Measurements from ENCODE around the gene TRIB2. TPM values are rescaled to one million over a fixed set of nuclear protein-coding genes. Genes with fewer than 3 reads are reported as not detected.

The TRIB2 gene
- total RNA-seq, 4 donors from 2014 or later, result 22.7 to 54.2 (median 32.3) TPM

DNA sequence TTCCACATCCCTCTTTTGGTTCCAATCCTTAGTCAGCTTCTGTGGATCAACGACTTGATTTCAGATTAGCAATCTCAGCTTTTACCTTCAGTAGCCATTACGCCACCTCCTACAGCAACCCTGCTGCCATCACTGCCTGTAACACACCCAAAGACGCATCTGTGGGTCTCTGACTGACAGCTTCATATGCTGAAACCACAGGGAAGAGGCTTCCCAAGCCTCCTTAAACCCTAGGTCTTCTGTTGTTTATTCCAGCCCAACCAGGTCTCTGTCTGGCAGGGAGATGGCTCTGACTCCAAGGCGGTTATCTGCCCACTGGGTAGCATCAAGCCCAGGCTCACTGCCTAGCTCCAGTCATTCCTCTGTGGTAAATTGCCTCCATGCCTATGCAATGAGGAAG lies 28.6 kb upstream of the TRIB2 start:
- H3K27ac ChIP-seq, result no peak overlapping the region
- ATAC-seq, result no peak
- H3K27me3 ChIP-seq, result no peaks in the 10 kb centered on the region
- H3K4me3 ChIP-seq, result no peak overlapping the region
- peaks cover 0 to 29% (median 3%) of the 10 kb centered on the region in 3 donors for H3K4me1 ChIP-seq
- no peaks in the 10 kb centered on the region for H3K36me3 ChIP-seq
- 63 to 83% methylated on average over 4 of the region's 4 CpGs for WGBS, 2 donors (ENCODE audit: low coverage in 1 of 2)
- peaks cover 0 to 7% (median 0%) of the 10 kb centered on the region in 3 donors for H3K9me3 ChIP-seq
- TF ChIP-seq, protein P1, sequence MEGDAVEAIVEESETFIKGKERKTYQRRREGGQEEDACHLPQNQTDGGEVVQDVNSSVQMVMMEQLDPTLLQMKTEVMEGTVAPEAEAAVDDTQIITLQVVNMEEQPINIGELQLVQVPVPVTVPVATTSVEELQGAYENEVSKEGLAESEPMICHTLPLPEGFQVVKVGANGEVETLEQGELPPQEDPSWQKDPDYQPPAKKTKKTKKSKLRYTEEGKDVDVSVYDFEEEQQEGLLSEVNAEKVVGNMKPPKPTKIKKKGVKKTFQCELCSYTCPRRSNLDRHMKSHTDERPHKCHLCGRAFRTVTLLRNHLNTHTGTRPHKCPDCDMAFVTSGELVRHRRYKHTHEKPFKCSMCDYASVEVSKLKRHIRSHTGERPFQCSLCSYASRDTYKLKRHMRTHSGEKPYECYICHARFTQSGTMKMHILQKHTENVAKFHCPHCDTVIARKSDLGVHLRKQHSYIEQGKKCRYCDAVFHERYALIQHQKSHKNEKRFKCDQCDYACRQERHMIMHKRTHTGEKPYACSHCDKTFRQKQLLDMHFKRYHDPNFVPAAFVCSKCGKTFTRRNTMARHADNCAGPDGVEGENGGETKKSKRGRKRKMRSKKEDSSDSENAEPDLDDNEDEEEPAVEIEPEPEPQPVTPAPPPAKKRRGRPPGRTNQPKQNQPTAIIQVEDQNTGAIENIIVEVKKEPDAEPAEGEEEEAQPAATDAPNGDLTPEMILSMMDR (IDR thresholded peaks at IDR 0.05), result no peak

DNA sequence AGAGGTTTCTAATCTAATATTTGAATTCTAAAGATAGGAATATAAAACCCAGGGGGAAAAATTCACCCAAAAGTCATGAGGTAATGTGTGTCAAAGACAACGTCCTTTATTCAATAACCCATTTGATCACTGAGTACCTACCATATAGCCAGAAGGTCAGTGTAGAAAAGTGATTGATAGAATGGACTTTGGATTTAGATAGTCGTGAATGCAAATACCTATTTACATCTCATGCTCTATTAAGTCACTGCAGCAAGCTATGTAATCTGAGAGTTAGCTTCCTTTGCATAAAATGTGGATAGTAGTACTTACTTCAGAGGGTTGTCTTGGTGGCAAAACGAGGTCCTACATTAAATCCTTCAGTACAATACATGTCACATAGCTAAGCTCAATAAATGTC lies 27.8 kb upstream of the TRIB2 start:
- no peak for ATAC-seq
- peaks cover 0 to 21% (median 3%) of the 10 kb centered on the region in 3 donors for H3K4me1 ChIP-seq
- H3K27ac ChIP-seq, result no peak overlapping the region
- no peaks in the 10 kb centered on the region for H3K36me3 ChIP-seq
- whole genome bisulfite sequencing, 2 donors (ENCODE audit: low coverage in 1 of 2), result 59 to 68% methylated on average over 3 of the region's 3 CpGs
- no peak for TF ChIP-seq POLR2AphosphoS5 (IDR thresholded peaks at IDR 0.05)
- TF ChIP-seq POLR2A (IDR thresholded peaks at IDR 0.05), result no peak
- no peak for TF ChIP-seq EP300 (IDR thresholded peaks at IDR 0.05)
- TF ChIP-seq, protein P1 (IDR thresholded peaks at IDR 0.05), result no peak
- H3K4me3 ChIP-seq, result no peak overlapping the region
- no peaks in the 10 kb centered on the region for H3K27me3 ChIP-seq
- peaks cover 0 to 7% (median 0%) of the 10 kb centered on the region in 3 donors for H3K9me3 ChIP-seq

DNA sequence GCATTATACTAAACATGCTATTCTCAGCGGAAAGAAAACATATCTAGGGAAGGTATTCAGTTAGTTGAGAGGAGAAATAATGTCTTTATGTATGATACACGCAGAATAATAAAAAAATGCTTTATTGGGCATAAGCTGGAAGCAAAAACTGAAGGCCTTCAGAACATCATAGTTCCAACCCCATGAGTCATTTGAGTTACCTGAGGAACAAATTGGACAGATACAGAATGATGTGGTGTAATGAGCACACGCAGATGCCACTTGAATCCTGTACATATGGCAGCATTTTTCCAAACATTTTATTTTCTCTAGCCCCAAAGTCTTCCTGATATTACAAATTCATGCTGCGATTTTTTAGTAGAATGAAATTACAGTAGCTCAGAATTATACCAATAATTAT lies 23.2 kb upstream of the TRIB2 start:
- WGBS, 2 donors (ENCODE audit: low coverage in 1 of 2), result 79 to 95% methylated on average over 4 of the region's 4 CpGs
- H3K4me1 ChIP-seq, result no peaks in the 10 kb centered on the region
- H3K27me3 ChIP-seq, result no peaks in the 10 kb centered on the region
- no peaks in the 10 kb centered on the region for H3K36me3 ChIP-seq
- ATAC-seq, result no peak
- H3K9me3 ChIP-seq, result peaks cover 0 to 7% (median 0%) of the 10 kb centered on the region in 3 donors
- TF ChIP-seq POLR2AphosphoS5 (IDR thresholded peaks at IDR 0.05) (no peak), POLR2A (IDR thresholded peaks at IDR 0.05) (no peak), EP300 (IDR thresholded peaks at IDR 0.05) (no peak)
- TF ChIP-seq, protein P1 (IDR thresholded peaks at IDR 0.05), result no peak
- H3K27ac ChIP-seq, result no peak overlapping the region
- no peak overlapping the region for H3K4me3 ChIP-seq

DNA sequence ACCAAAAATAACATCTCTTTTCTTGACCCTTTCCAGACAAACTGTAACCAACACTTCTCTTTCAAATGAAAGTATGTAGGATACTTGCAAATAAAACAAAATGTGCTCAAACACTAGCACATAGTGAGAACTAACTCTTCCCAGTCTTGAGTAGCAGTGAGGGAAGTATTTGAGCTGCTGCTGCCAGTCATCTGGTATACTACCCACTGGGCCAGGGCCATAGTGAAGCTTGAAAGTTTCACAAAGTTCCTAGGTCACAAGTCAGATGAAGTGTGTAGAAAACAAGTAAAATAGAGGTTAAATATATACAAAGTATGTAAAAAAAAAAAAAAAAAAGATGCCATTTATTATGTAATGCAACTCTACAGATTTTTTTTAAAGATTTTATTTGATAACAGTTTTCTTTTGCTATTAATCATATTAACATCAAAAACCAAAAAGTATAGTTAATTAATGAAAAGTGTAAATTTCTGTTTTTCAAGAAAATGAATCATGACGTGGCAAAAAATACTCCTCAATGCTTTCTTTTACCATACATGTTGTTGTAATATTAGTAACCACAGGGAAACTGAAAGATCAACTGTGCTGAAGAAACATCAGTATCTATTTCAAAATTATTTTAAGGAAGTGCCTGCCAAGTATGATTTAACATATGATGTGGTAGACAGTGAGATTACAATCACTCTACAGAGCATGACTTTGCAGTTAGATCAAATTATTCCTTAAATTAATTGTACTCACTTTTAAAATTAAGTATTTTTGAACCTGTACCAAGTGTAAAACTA lies 21.6 kb upstream of the TRIB2 start:
- TF ChIP-seq POLR2AphosphoS5 (IDR thresholded peaks at IDR 0.05) (no peak), EP300 (IDR thresholded peaks at IDR 0.05) (no peak), POLR2A (IDR thresholded peaks at IDR 0.05) (no peak)
- TF ChIP-seq, protein P1 (IDR thresholded peaks at IDR 0.05), result no peak
- no peak for ATAC-seq
- 84 to 88% methylated on average over 1 of the region's 1 CpG for WGBS, 2 donors (ENCODE audit: low coverage in 1 of 2)

DNA sequence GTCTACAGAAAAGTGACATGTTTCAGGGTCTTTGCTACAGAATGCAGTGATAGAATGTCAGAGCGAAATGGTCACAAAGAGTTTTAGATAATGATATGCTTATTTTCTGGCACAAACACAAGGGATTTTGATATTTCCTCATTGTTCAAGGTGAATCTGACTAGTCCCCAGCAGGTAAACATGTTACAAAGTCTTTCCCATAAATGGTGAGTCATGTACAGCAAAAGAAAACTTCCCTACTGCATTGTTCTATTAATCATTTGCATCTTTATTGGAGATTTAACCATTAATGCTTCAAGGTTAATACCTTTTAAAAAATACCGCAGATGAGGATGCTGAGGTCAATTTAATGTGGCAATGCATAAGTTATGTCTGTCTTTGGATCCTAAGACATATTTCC lies 19.1 kb upstream of the TRIB2 start:
- WGBS, 2 donors (ENCODE audit: low coverage in 1 of 2), result 92 to 100% methylated on average over 2 of the region's 2 CpGs
- TF ChIP-seq EP300 (IDR thresholded peaks at IDR 0.05) (no peak), POLR2A (IDR thresholded peaks at IDR 0.05) (no peak), POLR2AphosphoS5 (IDR thresholded peaks at IDR 0.05) (no peak)
- TF ChIP-seq, protein P1 (IDR thresholded peaks at IDR 0.05), result no peak
- ATAC-seq, result no peak
- Histone ChIP-seq H3K4me3 (no peak overlapping the region), H3K9me3 (no peaks in the 10 kb centered on the region), H3K4me1 (no peaks in the 10 kb centered on the region), H3K27ac (no peak overlapping the region), H3K27me3 (no peaks in the 10 kb centered on the region), H3K36me3 (no peaks in the 10 kb centered on the region)

More for the DNA sequence above, 21.6 kb upstream of the TRIB2 start:
- Histone ChIP-seq H3K27me3 (no peaks in the 10 kb centered on the region), H3K9me3 (peaks cover 0 to 7% (median 0%) of the 10 kb centered on the region in 3 donors), H3K4me1 (no peaks in the 10 kb centered on the region), H3K4me3 (no peak overlapping the region), H3K27ac (no peak overlapping the region), H3K36me3 (no peaks in the 10 kb centered on the region)
